ENCODE data around the gene SMG7. TPM values are rescaled to one million over a fixed set of nuclear protein-coding genes. Genes with fewer than 3 reads are reported as not detected.

The SMG7 gene
- polyA plus RNA-seq, 2 of the 4 experiments (the other 2 are of a cell fraction) = 27.2 to 51.3 TPM

DNA sequence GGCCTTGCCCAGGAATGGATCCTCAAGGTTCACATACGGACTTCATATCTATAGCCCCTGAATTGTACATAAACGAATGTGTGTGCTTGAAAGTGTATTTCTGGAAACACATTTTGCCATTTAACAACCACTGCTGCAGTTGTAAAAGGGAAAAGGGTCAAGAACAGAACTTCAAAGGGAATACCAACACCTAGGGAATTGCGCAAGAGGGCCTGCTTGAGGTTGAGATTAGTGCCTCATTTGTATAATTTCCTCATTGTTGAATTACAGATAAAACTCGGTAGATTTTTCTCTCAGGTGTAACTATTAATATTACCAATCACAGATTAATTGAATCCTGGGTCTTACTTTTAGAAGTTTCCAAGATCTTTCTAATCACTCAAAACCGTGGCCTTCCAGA lies 111.8 kb downstream of the SMG7 start:
- WGBS (ENCODE audit: missing lambda C conversion rate) = 58% methylated on average over 5 of the region's 5 CpGs
- ATAC-seq (no peak), FAIRE-seq (no peak), DNase-seq (ENCODE audit: low read depth in 1 of 2, low spot score in 1 of 2) (no peak)
- TF ChIP-seq TP53 (CRISPR knock-in tag; IDR thresholded peaks at IDR 0.05) = no peak
- TF ChIP-seq CEBPB (IDR thresholded peaks at IDR 0.05) = peak; percentile 82 to 91; a peak in 3 of 4 replicates
- Histone ChIP-seq H3K27ac (no peak overlapping the region), H3K4me2 (no peak overlapping the region), H3K4me1 (peaks cover 6% of the 10 kb centered on the region; the same call in 1 of the 3 replicates), H3K4me3 (no peak overlapping the region), H3K9me3 (no peaks in the 10 kb centered on the region)
- CTCF ChIA-PET = interaction anchor here (1.1 kb wide), 1 partner anchor 22 kb away, joined by 4 read pairs; no protein-coding TSS in a partner anchor
- POLR2A ChIA-PET = no interaction called here

DNA sequence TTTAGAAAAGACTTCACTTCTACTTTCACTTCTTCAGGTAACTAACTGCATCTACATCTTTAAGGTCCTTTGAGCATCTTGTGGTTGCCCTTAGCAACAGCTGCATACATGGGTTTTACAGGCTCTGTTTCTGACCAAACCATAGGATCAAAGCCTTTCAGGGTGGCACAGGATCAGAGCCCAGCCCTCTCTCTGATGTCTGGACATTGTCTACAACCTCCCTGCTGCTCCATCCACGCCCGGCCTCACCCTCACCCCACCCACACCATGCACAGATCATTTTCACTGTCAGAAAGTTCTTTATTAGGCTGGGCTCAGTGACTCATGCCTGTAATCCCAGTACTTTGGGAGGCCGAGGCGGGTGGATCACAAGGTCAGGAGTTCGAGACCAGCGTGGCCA lies 112.7 kb downstream of the SMG7 start:
- no peak overlapping the region for H3K4me2 ChIP-seq
- TF ChIP-seq CHD2 (IDR thresholded peaks at IDR 0.05; ENCODE audit: low read length, partially characterized antibody) (no peak), CBX8 (IDR thresholded peaks at IDR 0.05) (no peak), HEYL (CRISPR knock-in tag; IDR thresholded peaks at IDR 0.05) (no peak), ZNF302 (CRISPR knock-in tag; IDR thresholded peaks at IDR 0.05) (no peak), RFX5 (IDR thresholded peaks at IDR 0.05) (no peak), CEBPB (IDR thresholded peaks at IDR 0.05) (no peak), KDM1A (IDR thresholded peaks at IDR 0.05; ENCODE audit: low read depth) (no peak), ZFP36 (IDR thresholded peaks at IDR 0.05; ENCODE audit: borderline replicate concordance, partially characterized antibody) (no peak), MYC (IDR thresholded peaks at IDR 0.05; ENCODE audit: borderline replicate concordance, low read length) (no peak), EP300 (IDR thresholded peaks at IDR 0.05) (no peak)
- TF ChIP-seq, protein P1, sequence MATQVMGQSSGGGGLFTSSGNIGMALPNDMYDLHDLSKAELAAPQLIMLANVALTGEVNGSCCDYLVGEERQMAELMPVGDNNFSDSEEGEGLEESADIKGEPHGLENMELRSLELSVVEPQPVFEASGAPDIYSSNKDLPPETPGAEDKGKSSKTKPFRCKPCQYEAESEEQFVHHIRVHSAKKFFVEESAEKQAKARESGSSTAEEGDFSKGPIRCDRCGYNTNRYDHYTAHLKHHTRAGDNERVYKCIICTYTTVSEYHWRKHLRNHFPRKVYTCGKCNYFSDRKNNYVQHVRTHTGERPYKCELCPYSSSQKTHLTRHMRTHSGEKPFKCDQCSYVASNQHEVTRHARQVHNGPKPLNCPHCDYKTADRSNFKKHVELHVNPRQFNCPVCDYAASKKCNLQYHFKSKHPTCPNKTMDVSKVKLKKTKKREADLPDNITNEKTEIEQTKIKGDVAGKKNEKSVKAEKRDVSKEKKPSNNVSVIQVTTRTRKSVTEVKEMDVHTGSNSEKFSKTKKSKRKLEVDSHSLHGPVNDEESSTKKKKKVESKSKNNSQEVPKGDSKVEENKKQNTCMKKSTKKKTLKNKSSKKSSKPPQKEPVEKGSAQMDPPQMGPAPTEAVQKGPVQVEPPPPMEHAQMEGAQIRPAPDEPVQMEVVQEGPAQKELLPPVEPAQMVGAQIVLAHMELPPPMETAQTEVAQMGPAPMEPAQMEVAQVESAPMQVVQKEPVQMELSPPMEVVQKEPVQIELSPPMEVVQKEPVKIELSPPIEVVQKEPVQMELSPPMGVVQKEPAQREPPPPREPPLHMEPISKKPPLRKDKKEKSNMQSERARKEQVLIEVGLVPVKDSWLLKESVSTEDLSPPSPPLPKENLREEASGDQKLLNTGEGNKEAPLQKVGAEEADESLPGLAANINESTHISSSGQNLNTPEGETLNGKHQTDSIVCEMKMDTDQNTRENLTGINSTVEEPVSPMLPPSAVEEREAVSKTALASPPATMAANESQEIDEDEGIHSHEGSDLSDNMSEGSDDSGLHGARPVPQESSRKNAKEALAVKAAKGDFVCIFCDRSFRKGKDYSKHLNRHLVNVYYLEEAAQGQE (IDR thresholded peaks at IDR 0.05) = no peak
- TF ChIP-seq, protein P2, sequence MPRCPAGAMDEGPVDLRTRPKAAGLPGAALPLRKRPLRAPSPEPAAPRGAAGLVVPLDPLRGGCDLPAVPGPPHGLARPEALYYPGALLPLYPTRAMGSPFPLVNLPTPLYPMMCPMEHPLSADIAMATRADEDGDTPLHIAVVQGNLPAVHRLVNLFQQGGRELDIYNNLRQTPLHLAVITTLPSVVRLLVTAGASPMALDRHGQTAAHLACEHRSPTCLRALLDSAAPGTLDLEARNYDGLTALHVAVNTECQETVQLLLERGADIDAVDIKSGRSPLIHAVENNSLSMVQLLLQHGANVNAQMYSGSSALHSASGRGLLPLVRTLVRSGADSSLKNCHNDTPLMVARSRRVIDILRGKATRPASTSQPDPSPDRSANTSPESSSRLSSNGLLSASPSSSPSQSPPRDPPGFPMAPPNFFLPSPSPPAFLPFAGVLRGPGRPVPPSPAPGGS (IDR thresholded peaks at IDR 0.05) = no peak
- H3K4me3 ChIP-seq = no peak overlapping the region
- no peaks in the 10 kb centered on the region for H3K9me3 ChIP-seq
- CTCF ChIA-PET = interaction anchor here (1.1 kb wide), 1 partner anchor 23 kb away, joined by 4 read pairs; no protein-coding TSS in a partner anchor
- peaks cover 7% of the 10 kb centered on the region; the same call in 2 of the 3 replicates for H3K4me1 ChIP-seq
- no peak overlapping the region for H3K27ac ChIP-seq
- WGBS (ENCODE audit: missing lambda C conversion rate) = 64% methylated on average over 6 of the region's 6 CpGs
- POLR2A ChIA-PET = interaction anchor here (0.6 kb wide), 1 partner anchor 14 kb away, joined by 3 read pairs; no protein-coding TSS in a partner anchor
- ATAC-seq (peak in 1 of 2 experiments; percentile 30; a peak in 2 of 6 replicates), DNase-seq (ENCODE audit: low read depth in 1 of 2, low spot score in 1 of 2) (peak in 1 of 2 experiments; percentile 36), FAIRE-seq (no peak)

DNA sequence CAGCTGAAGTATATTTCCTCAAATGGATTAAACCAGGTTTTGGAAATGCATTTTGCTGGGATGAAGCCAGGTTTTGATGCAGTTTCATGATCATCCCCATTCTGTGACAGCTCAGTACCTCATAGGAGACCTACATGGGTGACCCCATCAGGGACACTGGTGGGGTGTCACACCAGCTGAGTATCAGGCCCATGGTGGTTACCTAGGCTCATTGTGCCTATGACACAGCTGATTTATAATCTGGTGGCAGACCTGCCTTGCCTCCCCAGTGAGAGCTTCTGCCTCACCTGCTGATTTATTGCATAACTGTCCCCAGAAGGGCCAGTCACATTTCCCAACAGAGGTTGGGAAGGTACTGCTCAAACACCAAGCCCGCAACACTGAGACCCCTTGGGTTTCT lies 114.2 kb downstream of the SMG7 start:
- Histone ChIP-seq H3K9me3 (no peaks in the 10 kb centered on the region), H3K4me1 (peaks cover 7% of the 10 kb centered on the region; the same call in 2 of the 3 replicates), H3K27ac (no peak overlapping the region), H3K4me3 (no peak overlapping the region), H3K4me2 (no peak overlapping the region)
- FAIRE-seq (no peak), ATAC-seq (no peak), DNase-seq (ENCODE audit: low read depth in 1 of 2, low spot score in 1 of 2) (no peak)
- CTCF ChIA-PET = interaction anchor here (1.2 kb wide), 1 partner anchor 12 kb away, joined by 3 read pairs; no protein-coding TSS in a partner anchor
- TF ChIP-seq RAD21 (conservative IDR thresholded peaks at IDR 0.05 in 1 of 2, IDR thresholded peaks at IDR 0.05 in 1 of 2) (no peak), FOXS1 (CRISPR knock-in tag; IDR thresholded peaks at IDR 0.05) (no peak), CHD4 (IDR thresholded peaks at IDR 0.05; ENCODE audit: borderline replicate concordance) (no peak), HOXB13 (CRISPR knock-in tag; IDR thresholded peaks at IDR 0.05; ENCODE audit: low read depth) (no peak), NR3C1 (IDR thresholded peaks at IDR 0.05) (no peak), FOSB (CRISPR knock-in tag; IDR thresholded peaks at IDR 0.05) (no peak)
- POLR2A ChIA-PET = no interaction called here
- WGBS (ENCODE audit: missing lambda C conversion rate) = 90% methylated on average over 1 of the region's 1 CpG
